Upper lobe of right lung (tissue), 1 donor: ENCODE measurements around the gene MYO5A. TPM values are rescaled to one million over a fixed set of nuclear protein-coding genes. Genes with fewer than 3 reads are reported as not detected.
"Not testable (repeated sequence)": the region's sequence is repeated elsewhere in the genome, so short reads cannot be mapped to it uniquely, and the experiment has no call there.

Experiments
- ATAC-seq: fragments of 200-7000 bp; cut with Tn5 transposase; one replicate; pipeline ENCODE4 v1.9.1; 2020; ENCODE audit warnings: mild to moderate bottlenecking, moderate library complexity
- DNase-seq: peaks from one replicate; pipeline ENCODE4 v3.0.0-alpha.2; 2020
- H3K27ac ChIP-seq: fragments of 200-600 bp; one replicate; pipeline ENCODE4 v1.8.0; 2022
- H3K27me3 ChIP-seq: fragments of 200-600 bp; one replicate; pipeline ENCODE4 v1.8.0; 2022; ENCODE audit warnings: mild to moderate bottlenecking
- H3K36me3 ChIP-seq: fragments of 200-600 bp; one replicate; pipeline ENCODE4 v1.8.0; 2022
- H3K4me1 ChIP-seq: fragments of 200-600 bp; one replicate; pipeline ENCODE4 v1.8.0; 2022
- H3K4me3 ChIP-seq: fragments of 200-600 bp; one replicate; pipeline ENCODE4 v1.8.0; 2022; ENCODE audit warnings: mild to moderate bottlenecking
- H3K9me3 ChIP-seq: fragments of 200-600 bp; one replicate; pipeline ENCODE4 v1.8.0; 2022
- intact Hi-C: fragments of 100-400 bp; cut with DNase I; formaldehyde crosslinking; loops from one replicate; pipeline ENCODE4 v1.11.0; 2022
- total RNA-seq: library from RNA; stranded (reverse); fragmentation: NEBNext Ultra II Directional; extraction: Animal tissue kit (Norgen Biotek cat#: 25700); gene quantifications from one replicate; pipeline ENCODE4 v1.2.1, GENCODE V29; 2021
- TF ChIP-seq, protein P1 (sequence below): fragments of 200-600 bp; IDR thresholded peaks from one replicate; pipeline ENCODE4 v1.8.0; 2022; ENCODE audit warnings: antibody characterized with exemption
- donor health status: DM: no; HTN: yes; CAD: no; lungs with severe emphysema.

The MYO5A gene
- total RNA-seq, 1 donor from 2014 or later: 26.0 TPM

DNA sequence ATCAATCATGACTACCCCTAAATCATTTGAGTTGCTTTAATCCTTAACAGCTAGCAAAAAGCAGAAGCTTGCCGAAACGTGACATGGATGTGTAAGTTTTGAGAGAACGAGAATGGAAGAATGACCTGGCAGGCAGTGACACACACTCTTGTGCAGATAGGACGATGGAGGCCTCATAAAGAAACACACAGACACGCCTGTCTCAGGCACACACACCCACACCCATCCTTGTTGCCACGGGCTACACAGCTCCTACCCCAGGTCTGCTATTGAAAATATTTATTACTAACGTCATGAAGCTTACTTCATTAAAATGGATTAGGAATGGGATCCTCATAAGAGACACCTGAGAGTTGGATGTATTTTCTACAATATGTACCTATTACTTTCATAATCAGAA lies 241.6 kb downstream of the MYO5A start:
- intact Hi-C loops: no loop called here
- TF ChIP-seq, protein P1, sequence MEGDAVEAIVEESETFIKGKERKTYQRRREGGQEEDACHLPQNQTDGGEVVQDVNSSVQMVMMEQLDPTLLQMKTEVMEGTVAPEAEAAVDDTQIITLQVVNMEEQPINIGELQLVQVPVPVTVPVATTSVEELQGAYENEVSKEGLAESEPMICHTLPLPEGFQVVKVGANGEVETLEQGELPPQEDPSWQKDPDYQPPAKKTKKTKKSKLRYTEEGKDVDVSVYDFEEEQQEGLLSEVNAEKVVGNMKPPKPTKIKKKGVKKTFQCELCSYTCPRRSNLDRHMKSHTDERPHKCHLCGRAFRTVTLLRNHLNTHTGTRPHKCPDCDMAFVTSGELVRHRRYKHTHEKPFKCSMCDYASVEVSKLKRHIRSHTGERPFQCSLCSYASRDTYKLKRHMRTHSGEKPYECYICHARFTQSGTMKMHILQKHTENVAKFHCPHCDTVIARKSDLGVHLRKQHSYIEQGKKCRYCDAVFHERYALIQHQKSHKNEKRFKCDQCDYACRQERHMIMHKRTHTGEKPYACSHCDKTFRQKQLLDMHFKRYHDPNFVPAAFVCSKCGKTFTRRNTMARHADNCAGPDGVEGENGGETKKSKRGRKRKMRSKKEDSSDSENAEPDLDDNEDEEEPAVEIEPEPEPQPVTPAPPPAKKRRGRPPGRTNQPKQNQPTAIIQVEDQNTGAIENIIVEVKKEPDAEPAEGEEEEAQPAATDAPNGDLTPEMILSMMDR: no peak
- no peak for ATAC-seq
- DNase-seq: no peak
- no peaks in the 10 kb centered on the region for H3K36me3 ChIP-seq
- H3K4me1 ChIP-seq: no peaks in the 10 kb centered on the region
- peak overlapping the region; percentile 80 for H3K27ac ChIP-seq
- H3K4me3 ChIP-seq: no peak overlapping the region
- H3K27me3 ChIP-seq: no peaks in the 10 kb centered on the region
- H3K9me3 ChIP-seq: no peaks in the 10 kb centered on the region

DNA sequence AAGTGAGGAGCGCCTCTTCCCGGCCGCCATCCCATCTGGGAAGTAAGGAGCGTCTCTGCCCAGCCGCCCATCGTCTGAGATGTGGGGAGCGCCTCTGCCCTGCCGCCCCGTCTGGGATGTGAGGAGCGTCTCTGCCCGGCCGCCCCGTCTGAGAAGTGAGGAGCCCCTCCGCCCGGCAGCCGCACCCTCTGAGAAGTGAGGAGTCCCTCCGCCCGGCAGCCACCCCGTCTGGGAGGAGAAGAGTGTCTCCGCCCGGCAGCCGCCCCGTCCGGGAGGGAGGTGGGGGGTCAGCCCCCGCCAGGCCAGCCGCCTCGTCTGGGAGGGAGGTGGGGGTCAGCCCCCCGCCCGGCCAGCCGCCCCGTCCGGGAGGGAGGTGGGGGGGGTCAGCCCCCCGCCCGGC lies 242.7 kb downstream of the MYO5A start:
- H3K27me3 ChIP-seq, H3K9me3 ChIP-seq, H3K4me1 ChIP-seq, DNase-seq, ATAC-seq, H3K4me3 ChIP-seq, H3K27ac ChIP-seq, intact Hi-C loops, H3K36me3 ChIP-seq: not testable (repeated sequence)

DNA sequence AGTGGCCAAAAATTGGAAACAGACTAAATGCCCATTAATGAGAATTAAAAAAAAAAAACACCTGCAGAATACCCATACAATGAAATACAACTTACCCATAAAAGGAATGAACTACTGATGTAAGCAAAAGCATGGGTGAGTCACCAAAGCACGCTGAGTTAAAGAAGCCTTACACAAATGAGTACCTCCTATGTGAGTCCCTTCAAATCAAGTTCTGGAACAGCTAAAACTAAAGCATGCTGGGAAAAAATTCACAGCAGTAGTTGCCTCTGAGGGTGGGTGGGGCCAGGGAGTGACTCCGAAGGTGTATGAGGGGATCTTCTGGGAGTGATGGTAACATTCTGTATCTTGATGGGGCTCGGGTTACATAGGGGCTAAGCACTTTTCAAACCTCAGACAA lies 244.5 kb downstream of the MYO5A start:
- DNase-seq (no peak), ATAC-seq (no peak)
- Histone ChIP-seq H3K36me3 (no peaks in the 10 kb centered on the region), H3K9me3 (no peaks in the 10 kb centered on the region), H3K27ac (no peak overlapping the region), H3K4me1 (no peaks in the 10 kb centered on the region), H3K27me3 (no peaks in the 10 kb centered on the region), H3K4me3 (no peak overlapping the region)
- intact Hi-C loops: no loop called here
- TF ChIP-seq, protein P1: no peak

DNA sequence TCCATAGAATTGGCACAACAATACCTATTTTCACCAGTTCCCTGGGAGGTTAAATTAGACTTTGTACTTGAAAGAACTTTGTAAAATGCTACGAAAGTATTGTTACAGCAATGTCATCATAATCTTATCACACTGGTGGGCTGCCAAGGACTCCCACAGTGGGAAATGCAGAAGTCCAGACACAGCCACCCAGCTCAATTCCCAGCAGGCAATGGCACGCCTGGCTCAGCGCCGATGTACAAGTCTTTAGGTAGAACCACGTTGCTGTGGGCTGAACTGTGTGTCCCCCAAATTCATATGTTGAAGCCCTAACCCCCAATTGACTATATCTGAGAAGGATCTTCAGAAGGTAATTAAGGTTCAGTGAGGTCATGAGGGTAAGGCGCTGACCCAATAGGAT lies 245.4 kb downstream of the MYO5A start:
- intact Hi-C loops: no loop called here
- ATAC-seq: no peak
- Histone ChIP-seq H3K36me3 (peaks cover 6% of the 10 kb centered on the region), H3K9me3 (no peaks in the 10 kb centered on the region), H3K27me3 (no peaks in the 10 kb centered on the region), H3K27ac (no peak overlapping the region), H3K4me1 (no peaks in the 10 kb centered on the region), H3K4me3 (no peak overlapping the region)
- TF ChIP-seq, protein P1: no peak
- no peak for DNase-seq

DNA sequence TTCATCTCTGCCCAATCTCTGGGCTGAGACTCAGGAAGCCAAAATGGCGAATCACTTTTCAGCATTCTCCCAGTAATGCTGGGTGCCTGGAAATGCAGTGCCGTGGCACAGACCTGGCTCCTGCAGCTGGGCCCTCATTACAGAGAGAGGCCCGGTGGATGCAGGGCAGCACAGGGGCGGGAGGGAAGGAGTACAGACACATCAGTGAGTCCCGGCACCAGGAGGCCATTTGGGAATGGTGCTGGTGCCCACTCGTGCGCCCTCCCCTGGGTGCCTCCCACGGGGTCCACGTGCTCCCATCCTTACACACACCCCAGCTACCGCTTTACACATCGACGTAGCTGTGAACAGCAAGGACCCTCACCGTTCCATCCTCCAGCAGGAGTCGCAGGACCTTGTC lies 246.3 kb downstream of the MYO5A start:
- H3K27me3 ChIP-seq: no peaks in the 10 kb centered on the region
- H3K36me3 ChIP-seq: peaks cover 13% of the 10 kb centered on the region
- ATAC-seq (no peak), DNase-seq (no peak)
- no peaks in the 10 kb centered on the region for H3K9me3 ChIP-seq
- no peaks in the 10 kb centered on the region for H3K4me1 ChIP-seq
- TF ChIP-seq, protein P1: no peak
- intact Hi-C loops: no loop called here
- no peak overlapping the region for H3K27ac ChIP-seq
- no peak overlapping the region for H3K4me3 ChIP-seq

DNA sequence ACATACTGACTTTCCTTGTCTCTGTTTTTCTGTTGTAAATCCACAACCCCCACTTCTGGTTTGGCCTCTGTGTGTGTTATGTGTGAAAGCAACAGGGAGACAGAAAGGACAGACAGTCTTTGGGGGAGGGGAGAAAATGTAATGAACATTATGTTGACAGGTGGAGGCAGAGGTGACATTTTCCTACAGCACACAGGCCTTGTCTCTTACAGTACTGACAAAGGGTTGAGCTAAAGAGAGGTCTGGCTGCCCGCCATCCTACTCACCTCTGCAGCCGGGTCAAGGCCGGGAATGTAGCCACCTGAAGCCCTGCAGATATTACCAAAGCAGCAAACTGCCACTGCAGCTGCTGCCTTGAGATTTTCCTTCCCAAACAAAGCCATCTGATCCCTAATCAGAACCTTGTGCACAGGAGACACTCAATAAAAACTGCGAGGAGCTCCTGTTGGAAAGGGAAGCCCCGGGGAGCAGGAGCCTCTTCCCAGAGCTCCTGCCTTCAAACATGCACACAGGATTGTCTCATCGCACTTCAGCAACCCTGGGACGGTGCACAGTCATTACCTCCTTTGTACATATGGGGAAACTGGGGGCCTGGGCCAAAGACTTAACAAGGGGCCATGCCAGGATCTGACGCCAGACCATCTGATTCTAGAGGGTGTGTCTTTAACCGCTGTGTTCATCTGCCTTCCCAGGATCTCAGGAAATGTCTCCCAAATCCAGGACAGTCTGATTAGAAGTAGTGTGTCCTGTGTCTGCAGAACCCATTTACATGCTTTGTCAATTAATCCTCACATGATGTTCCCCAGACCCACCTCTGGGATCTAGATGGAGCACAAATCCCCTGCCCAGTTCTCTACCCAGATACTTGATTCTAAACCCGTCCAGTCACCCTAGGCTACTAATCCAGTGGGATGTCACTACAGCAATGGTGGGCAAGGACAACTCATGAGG lies 247.3 kb downstream of the MYO5A start:
- DNase-seq: no peak
- no peak overlapping the region for H3K27ac ChIP-seq
- H3K36me3 ChIP-seq: peaks cover 13% of the 10 kb centered on the region
- no peaks in the 10 kb centered on the region for H3K4me1 ChIP-seq
- TF ChIP-seq, protein P1: no peak
- no peak overlapping the region for H3K4me3 ChIP-seq
- ATAC-seq: peak; percentile 69
- H3K9me3 ChIP-seq: no peaks in the 10 kb centered on the region
- intact Hi-C loops: no loop called here
- H3K27me3 ChIP-seq: no peaks in the 10 kb centered on the region
